ENCODE measurements around the gene IQCM.

The IQCM gene

DNA sequence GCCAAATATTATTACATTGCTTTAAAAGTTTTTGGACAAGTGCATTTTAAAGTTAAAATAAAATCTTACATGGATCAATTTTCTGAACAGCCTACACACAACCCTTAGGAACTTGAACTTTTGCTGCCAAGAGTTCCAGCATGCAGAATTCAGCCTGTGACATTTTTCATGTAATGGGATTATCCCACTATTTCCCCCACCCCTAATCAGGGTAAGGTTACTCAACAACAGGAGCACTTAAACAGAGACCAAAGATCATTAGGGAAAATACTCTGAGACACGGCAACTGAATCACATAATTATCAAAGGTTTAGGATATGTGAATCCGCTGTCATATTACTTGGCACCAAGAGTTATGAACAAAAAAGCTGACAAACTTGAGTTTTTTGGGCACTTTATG, 47.2 kb downstream of the IQCM start:
- no peak for DNase-seq

DNA sequence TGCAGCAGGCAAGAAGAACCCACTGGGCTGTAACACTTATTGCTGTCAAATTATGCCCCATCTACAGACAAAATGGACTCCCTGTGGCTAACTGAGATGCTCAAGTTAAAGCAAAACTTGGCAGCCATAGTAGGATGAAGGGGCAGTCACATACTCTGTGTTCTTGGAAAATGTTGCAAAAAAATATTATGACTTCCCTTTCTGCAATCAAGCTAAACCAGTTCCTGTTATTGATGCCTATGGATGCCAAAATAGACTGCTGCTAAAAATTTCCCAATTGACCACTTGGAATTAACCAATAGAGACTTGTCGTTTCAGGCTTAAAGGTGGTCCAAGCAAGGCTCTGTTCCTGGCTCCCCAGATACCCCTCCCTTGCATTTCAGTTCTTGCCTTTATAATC, 49.5 kb downstream of the IQCM start:
- no peak for DNase-seq

GRCh38 chr4:149765630-149766029, 50.0 kb downstream of the IQCM start:
- DNase-seq: no peak

GRCh38 chr4:149755969-149756368, 59.7 kb downstream of the IQCM start:
- no peak for DNase-seq

DNA sequence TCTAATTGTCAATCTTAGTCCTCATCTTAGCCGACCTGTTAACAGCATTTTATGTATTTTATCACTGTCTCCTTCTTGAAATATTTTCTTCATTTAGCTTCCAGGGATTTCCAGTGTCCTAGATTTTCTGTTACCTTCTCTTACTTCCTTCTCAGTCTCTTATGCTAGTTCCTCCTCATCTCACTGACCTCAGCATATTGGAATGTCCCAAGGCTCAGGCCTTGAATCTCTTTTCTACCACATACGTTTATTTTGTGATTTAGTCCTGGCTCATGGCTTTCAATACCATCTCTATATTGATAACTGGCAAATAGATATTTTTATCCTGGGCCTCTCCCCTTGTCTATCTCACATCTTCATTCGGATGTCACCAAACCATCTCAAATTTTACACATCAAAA, 61.1 kb downstream of the IQCM start:
- no peak for DNase-seq

DNA sequence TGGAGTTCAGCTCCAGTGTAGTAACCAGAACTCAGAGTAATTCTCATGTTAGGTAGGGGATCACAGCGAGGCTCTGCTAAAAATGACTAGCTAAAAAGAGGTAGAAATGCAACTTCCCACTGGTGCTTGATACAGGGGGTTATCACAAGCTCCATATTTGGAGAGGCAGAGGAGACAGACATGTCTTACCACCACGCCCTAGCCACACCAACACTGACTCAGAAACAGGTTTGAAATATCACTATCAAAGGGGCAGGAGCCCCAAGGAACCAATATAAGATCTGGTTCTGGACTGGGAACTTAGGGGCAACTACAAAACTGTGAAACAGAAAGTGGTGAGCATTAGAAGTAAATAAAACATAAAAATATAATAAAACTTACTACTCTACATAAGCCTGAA, 62.9 kb downstream of the IQCM start:
- no peak for DNase-seq

DNA sequence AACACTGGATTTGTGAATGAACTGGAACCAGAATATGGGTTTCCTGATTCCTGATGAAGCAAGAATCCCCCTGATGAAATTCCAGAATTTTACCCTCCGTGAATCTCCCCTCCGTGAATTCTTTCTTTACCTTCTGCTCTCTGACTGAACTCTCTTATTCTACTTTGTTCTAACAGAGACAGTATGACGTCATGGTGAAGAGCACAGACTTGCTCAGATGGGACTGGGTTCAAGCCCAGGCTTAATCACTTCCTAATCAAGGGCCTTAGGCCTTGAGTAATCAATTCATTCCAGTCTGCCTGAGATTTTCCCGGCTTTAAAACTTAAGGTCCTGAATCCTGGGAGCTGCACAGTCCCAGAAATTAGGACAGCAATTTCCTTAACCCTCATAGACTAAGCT, 64.5 kb downstream of the IQCM start:
- no peak for DNase-seq

DNA sequence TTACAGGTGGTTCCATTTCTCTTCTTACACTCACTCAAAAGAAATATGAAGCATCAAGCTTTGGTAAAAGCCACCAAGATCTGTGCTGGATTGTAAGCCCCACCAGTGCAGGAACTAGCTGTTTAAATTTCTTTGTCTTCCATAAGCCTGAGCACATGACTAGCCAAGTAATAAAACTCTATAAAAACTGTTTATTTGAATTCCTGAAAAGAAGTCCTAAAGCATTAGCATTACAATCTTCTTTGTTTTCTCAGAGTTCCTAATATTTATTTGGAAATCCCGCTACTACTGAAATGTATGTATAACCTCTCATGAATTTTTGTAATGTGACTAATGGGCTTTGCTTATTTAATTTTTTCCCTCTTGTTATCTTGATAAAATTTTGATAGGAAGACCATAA, 65.9 kb downstream of the IQCM start:
- DNase-seq: no peak

- no peak for DNase-seq
These were observed 68.0 kb downstream of the IQCM start for GRCh38 chr4:149747646-149748045.

DNA sequence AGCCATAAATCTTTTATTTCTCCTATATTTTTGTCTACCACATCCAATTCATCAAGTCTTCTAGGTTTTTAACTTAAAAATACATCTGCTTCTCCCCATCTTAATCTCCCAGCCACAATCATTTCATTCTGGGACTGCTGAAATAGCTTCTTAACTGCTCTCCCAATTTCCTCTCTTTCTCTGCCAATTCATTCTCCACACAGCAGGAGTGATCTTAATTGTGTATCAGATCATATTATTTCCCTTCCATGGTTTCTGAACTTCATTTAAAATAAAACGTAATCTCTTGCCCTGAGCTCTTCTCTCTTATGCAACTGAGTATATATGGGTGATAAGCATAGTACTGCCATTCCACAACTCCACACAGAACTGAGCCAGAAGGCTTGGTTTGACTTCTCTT, 69.4 kb downstream of the IQCM start:
- DNase-seq: no peak

DNA sequence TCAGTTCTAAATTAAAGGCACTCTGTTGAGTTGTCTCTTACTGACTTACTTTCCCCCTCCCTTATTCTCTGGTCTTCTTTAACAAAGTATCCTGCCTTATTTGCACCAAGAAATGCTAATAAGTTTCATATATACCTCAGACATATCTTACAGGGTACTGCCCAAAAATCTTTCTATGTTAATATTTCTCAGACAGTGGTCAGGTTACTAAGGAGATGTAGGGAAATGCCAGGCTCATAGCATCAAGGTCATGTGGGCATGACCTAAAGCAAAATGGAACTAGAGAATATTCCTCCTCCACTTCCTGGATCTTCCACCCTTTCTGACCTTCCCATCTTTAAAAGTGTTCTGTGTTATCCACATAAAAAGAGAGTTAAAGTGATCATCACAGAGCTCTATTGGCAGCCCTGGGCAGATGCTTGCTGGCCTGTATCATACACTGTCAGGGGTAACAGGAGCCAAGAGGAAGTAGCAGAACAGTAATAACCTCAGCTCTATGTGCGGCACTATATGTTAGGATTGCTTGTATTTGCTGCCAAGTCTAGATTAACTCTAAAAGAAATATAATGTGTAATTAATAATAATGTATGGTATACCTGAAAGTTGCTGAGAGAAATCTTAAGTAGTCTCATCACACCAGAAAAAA, 74.3 kb downstream of the IQCM start:
- no peak for DNase-seq

GRCh38 chr4:149738156-149738555, 77.5 kb downstream of the IQCM start:
- no peak for DNase-seq

- no peak for DNase-seq
These were observed 79.8 kb downstream of the IQCM start for GRCh38 chr4:149735796-149736195.

GRCh38 chr4:149728444-149728843, 87.2 kb downstream of the IQCM start:
- DNase-seq: no peak

GRCh38 chr4:149727663-149728062, 88.0 kb downstream of the IQCM start:
- DNase-seq: no peak

GRCh38 chr4:149723065-149723464, 92.6 kb downstream of the IQCM start:
- no peak for DNase-seq

DNA sequence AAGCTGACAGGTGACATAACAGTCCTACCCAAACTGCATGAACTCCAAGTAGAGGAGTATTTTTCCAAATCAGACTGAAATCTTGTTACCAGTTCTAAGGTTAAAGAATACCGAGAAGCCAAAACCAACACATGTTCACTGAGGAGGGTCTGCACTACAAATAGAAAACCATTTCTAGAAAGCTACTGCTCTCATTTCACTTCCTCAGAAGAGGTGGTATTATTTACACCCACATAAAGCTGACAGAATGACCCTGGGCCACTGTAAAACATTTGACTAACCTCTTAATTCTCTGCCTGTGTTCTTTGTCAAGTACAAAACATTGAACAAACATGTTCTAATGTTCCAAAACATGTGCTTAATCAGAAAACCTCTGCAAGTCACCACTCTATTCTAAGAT, 95.8 kb downstream of the IQCM start:
- no peak for DNase-seq

- no peak for DNase-seq
These were observed 96.3 kb downstream of the IQCM start for GRCh38 chr4:149719357-149719756.

GRCh38 chr4:149718500-149718899, 97.1 kb downstream of the IQCM start:
- no peak for DNase-seq

GRCh38 chr4:149716728-149717127, 98.9 kb downstream of the IQCM start:
- no peak for DNase-seq

GRCh38 chr4:149715822-149716585, 99.6 kb downstream of the IQCM start:
- no peak for DNase-seq

DNA sequence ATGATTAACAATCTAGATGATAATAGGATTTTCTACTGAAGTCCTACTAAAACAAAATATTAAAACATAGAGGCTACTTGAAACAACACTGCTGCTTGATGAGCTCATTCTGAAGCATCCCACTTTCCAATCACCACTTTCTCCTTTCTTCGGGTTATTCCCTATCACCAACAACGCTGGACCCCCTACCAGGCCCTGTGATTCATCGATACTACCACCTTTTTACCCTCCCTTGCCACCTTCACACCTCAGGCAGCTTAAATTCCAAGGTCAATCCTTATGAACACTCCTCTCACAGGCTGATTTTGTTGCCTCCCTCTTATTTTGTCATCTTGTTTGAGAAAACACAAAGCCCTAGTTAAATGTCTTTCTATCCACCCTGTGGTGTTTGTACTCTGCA, 102.6 kb downstream of the IQCM start:
- DNase-seq: no peak

DNA sequence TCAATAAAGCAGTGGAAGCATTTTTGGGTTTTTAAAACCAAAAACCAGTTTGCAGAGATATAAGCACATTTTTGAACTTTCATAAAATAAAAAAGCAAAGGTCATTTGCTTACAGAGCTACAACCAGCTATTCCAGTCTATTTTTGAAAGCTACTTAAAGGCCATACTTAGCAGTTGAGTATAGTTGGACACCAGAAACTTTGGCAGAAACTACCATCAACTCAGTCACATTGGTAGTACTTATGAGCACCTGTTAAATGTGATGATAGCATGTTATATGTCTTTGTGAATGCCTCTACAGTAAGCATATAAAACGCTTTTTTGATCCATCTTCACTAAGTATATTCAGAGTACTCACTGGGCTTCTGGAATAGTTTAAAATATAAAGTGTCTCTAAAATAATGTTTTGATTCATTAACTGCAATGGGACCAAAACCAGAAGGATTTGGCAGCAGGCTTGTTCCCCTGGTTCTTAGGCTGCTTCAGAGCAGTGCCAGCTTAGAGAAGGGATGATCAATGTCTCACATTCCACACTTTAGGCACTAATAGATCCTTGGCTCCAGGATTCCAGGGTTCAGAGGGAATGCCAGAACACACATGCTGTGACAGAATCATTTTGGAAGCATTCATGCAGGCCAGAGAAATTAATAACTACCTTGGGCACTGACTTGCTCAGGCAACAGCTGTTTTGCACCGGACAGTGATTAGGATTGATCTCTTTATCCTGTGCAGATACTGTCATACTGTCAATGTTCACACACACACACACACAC, 103.9 kb downstream of the IQCM start:
- DNase-seq: no peak

DNA sequence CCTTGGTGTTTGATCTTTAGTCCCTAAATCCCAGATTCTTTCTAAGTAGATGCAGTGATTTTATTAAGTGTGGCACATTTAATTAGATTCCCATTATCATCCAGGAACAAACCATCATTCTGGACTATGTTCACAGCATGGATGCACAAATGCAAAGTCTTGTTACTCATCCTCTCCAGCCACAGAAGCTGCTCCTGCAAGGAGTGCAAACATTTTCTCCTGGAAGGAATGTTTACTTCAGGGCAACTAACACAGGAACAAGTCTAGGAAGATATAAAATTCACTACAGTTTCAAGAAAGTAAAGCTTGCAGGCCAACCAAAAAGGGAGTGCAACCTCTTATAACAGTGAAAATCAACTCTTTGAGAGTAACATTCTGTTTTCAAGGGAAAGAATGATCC, 106.0 kb downstream of the IQCM start:
- DNase-seq: no peak
